Esophagus squamous epithelium (tissue), 5 donors: ENCODE data around the gene KIF23. TPM values are rescaled to one million over a fixed set of nuclear protein-coding genes. Genes with fewer than 3 reads are reported as not detected.

ENCODE experiments used
- DNase-seq: peaks from one replicate; lab custom pipeline; 2025; lab: John Stamatoyannopoulos, UW
- H3K27ac ChIP-seq, 4 donors: fragments of 200-600 bp; sonication (generic); one replicate each; pipeline ENCODE4 v1.5.1; 2016 to 2019; ENCODE audit warnings: mild to moderate bottlenecking in 1 of 4
- H3K27me3 ChIP-seq, 4 donors: fragments of 200-600 bp; sonication (generic); 1 replicate in 3 of 4; 2 replicates in 1 of 4; pipeline versions ENCODE4 v1.5.1 to v1.6.0; 2017 to 2021; ENCODE audit warnings: antibody characterized with exemption in 1 of 4
- H3K36me3 ChIP-seq, 3 donors: fragments of 200-600 bp; sonication (generic); one replicate each; pipeline ENCODE4 v1.5.1; 2016 to 2019
- H3K4me1 ChIP-seq, 3 donors: fragments of 200-600 bp; sonication (generic); one replicate each; pipeline ENCODE4 v1.5.1; 2017 to 2019
- H3K4me3 ChIP-seq, 4 donors: fragments of 200-600 bp; sonication (generic); 1 replicate in 3 of 4; 2 replicates in 1 of 4; pipeline ENCODE4 v1.5.1; 2016 to 2019; ENCODE audit warnings: mild to moderate bottlenecking in 2 of 4, moderate library complexity in 1 of 4
- H3K9me3 ChIP-seq, 3 donors: fragments of 200-600 bp; sonication (generic); one replicate each; pipeline ENCODE4 v1.5.1; 2016 to 2019
- POLR2A ChIP-seq, 4 donors: fragments of 450-650 bp; IDR thresholded peaks; one replicate each; pipeline ENCODE4 v1.6.1; 2017; ENCODE audit warnings: antibody characterized with exemption in 4 of 4, mild to moderate bottlenecking in 4 of 4, moderate library complexity in 3 of 4
- WGBS, 2 donors: methylation state at CpG; one replicate each; pipeline ENCODE4 v1.1.5; 2018; 5-methylcytosine and 5-hydroxymethylcytosine counted together
- intact Hi-C: fragments of 100-400 bp; cut with DNase I; formaldehyde crosslinking; loops from one replicate; pipeline ENCODE4 v1.15.0; 2022
- total RNA-seq, 4 donors: library from RNA; depleted of rRNA; stranded (reverse); fragments of >200 nt; gene quantifications; one replicate each; pipeline ENCODE4 v1.1.0, GENCODE V29; 2016
- TF ChIP-seq, protein P1 (sequence below), 6 experiments: fragments of 450-650 bp in 4 of 6; fragments of 200-600 bp in 2 of 6; sonication (generic) in 2 of 6; IDR thresholded peaks; one replicate each; pipeline ENCODE4 v1.5.1; 2016 to 2019; ENCODE audit warnings: antibody characterized with exemption in 6 of 6, mild to moderate bottlenecking in 4 of 6, moderate library complexity in 4 of 6
- donor health status: DM: yes; HTN: yes; CAD: no.

KIF23 gene
- total RNA-seq, 4 donors from 2014 or later, result 13.5 to 33.2 (median 13.9) TPM

DNA sequence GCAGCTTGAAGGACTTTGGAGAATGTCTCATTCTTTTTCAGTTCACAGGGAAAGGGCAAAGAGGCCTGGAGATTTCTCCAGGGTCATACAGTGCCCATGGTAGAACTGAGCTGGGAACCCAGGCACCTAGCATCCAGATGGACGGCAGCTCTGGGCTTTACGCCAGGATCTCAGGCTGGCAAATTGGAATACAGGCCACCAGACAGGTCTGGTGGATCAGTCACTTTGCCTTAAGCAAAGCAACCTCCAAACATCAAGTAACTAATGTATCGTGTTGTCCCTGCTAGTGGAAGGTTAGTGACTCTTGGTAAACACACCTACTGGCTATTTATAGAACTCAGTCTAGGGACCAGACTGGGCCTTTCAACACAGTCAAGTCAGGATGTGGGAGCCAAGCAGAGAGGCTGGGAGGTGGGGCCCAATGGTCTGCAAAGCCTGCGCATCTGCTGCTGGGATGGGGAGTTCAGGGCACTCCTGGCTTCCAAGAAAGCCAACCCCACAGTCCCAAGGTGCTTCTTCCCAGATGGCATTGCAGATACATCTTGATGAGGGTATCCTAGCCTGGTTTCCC lies 68.6 kb downstream of the KIF23 start:
- 52 to 67% methylated on average over 1 to 3 of the region's 4 CpGs for WGBS, 2 donors
- no peak for TF ChIP-seq POLR2A (IDR thresholded peaks at IDR 0.05)
- TF ChIP-seq, protein P1, sequence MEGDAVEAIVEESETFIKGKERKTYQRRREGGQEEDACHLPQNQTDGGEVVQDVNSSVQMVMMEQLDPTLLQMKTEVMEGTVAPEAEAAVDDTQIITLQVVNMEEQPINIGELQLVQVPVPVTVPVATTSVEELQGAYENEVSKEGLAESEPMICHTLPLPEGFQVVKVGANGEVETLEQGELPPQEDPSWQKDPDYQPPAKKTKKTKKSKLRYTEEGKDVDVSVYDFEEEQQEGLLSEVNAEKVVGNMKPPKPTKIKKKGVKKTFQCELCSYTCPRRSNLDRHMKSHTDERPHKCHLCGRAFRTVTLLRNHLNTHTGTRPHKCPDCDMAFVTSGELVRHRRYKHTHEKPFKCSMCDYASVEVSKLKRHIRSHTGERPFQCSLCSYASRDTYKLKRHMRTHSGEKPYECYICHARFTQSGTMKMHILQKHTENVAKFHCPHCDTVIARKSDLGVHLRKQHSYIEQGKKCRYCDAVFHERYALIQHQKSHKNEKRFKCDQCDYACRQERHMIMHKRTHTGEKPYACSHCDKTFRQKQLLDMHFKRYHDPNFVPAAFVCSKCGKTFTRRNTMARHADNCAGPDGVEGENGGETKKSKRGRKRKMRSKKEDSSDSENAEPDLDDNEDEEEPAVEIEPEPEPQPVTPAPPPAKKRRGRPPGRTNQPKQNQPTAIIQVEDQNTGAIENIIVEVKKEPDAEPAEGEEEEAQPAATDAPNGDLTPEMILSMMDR (IDR thresholded peaks at IDR 0.05), result no peak
- peaks cover 0 to 20% (median 7%) of the 10 kb centered on the region in 3 donors for H3K9me3 ChIP-seq
- no peaks in the 10 kb centered on the region for H3K36me3 ChIP-seq
- H3K4me3 ChIP-seq, result no peak overlapping the region
- peaks cover 0 to 92% (median 0%) of the 10 kb centered on the region in 4 donors for H3K27me3 ChIP-seq
- H3K4me1 ChIP-seq, result peaks cover 0 to 31% (median 0%) of the 10 kb centered on the region in 3 donors
- H3K27ac ChIP-seq, result no peak overlapping the region
- intact Hi-C loops, result no loop called here
- no peak for DNase-seq

DNA sequence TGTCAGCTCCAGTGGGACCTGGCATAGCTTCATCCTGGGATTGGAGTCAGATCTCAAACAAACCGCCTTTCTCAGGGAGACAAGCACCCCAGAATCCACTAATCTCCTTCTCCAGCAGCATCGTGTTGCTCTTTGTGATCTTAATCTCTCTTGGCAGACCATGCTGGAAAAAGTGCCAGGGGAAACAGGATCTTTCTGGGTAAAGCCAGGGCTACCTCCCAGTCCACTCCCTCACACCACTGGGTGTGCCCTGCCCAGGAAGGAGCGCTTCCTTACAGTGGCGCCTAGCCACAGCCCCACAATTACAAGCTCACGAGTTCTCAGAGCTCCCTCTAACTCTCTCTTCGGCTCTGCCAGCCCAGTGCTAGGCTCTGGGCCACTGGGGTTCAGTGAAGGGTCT lies 70.7 kb downstream of the KIF23 start:
- no peak for TF ChIP-seq POLR2A (IDR thresholded peaks at IDR 0.05)
- TF ChIP-seq, protein P1 (IDR thresholded peaks at IDR 0.05), result no peak
- Histone ChIP-seq H3K27ac (no peak overlapping the region), H3K4me3 (no peak overlapping the region), H3K9me3 (peaks cover 0 to 16% (median 5%) of the 10 kb centered on the region in 3 donors), H3K27me3 (peaks cover 0 to 87% (median 0%) of the 10 kb centered on the region in 4 donors), H3K4me1 (peaks cover 0 to 37% (median 0%) of the 10 kb centered on the region in 3 donors), H3K36me3 (no peaks in the 10 kb centered on the region)
- intact Hi-C loops, result no loop called here
- 0 to 37% methylated on average over 1 to 6 of the region's 6 CpGs for WGBS, 2 donors
- no peak for DNase-seq

DNA sequence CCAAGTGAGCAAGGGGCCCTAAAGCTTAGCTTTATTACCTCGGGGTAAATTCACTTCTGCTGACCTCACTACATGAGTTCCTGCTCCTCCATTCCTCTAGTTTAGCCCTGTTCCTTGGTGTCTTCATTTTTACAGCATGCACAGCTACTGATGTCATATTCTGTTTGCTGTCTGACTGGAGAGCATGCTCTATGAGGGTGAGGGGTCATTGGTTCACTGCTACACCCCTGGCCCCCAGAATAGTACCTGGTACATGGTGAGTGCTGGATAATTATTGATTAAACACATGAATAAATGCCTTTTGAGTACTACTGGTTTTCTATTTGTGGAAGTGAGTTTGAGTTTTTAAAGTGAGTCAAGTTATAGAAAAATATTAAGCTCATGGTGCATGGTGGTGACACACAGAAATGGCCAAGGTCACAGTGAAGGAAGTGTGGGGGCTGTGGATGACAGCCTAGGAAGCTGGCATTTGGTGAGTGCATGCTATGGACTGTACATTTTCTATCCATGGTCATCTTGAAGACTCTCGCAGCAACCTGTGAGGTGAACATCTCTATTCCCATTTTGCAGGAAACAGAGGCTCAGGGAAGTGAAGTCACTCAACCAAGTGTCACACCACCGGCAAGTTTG lies 72.4 kb downstream of the KIF23 start:
- Histone ChIP-seq H3K36me3 (no peaks in the 10 kb centered on the region), H3K4me3 (no peak overlapping the region), H3K27ac (no peak overlapping the region), H3K9me3 (peaks cover 0 to 14% (median 0%) of the 10 kb centered on the region in 3 donors), H3K27me3 (peaks cover 0 to 90% (median 0%) of the 10 kb centered on the region in 4 donors), H3K4me1 (peaks cover 0 to 46% (median 0%) of the 10 kb centered on the region in 3 donors)
- intact Hi-C loops, result no loop called here
- no peak for TF ChIP-seq POLR2A (IDR thresholded peaks at IDR 0.05)
- TF ChIP-seq, protein P1 (IDR thresholded peaks at IDR 0.05), result no peak
- no peak for DNase-seq
- WGBS, 2 donors, result 85 to 87% methylated on average over 3 of the region's 3 CpGs

DNA sequence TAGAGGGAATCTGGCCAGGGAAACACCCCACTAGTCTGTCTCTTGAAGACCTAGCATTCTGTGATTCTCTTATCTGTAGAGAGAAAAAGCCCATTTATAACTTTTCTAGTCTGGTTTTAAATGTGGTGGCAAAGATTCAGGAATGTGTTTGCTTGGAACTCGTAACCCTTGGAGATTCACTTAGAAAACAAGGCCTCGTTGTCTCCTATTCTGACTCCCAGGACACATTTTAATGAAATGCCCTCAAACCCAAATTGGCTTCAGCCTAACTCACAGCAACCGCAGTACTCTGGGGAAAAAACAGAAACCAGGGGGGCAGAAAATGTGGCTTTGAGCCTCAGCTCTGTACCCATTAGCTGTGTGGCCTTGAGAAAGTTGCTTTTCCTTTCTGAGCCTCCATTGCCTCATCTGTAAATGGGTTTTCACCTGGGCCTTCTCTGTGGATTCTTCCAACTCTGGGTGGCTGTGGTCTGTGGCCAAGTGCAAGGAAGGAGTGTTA lies 75.0 kb downstream of the KIF23 start:
- H3K27me3 ChIP-seq, result peaks cover 0 to 82% (median 0%) of the 10 kb centered on the region in 4 donors
- no peak for TF ChIP-seq POLR2A (IDR thresholded peaks at IDR 0.05)
- TF ChIP-seq, protein P1 (IDR thresholded peaks at IDR 0.05), result no peak
- no peak overlapping the region for H3K27ac ChIP-seq
- DNase-seq, result no peak
- no peaks in the 10 kb centered on the region for H3K36me3 ChIP-seq
- 58 to 72% methylated on average over 3 of the region's 3 CpGs for WGBS, 2 donors
- intact Hi-C loops, result no loop called here
- H3K4me1 ChIP-seq, result peaks cover 0 to 34% (median 0%) of the 10 kb centered on the region in 3 donors
- H3K4me3 ChIP-seq, result no peak overlapping the region
- H3K9me3 ChIP-seq, result peaks cover 0 to 17% (median 0%) of the 10 kb centered on the region in 3 donors
